SK-N-MC (cell line): ENCODE data around the gene CACNA1H.

Experiments used
- EZH2 ChIP-seq: fragments of 200-600 bp; sonication (generic); IDR thresholded peaks from one replicate; pipeline ENCODE4 v1.6.1; 2017; ENCODE audit warnings: antibody characterized with exemption
- FOXP2 ChIP-seq: optimal IDR thresholded peaks from 2 replicates; pipeline ENCODE3; 2011; ENCODE audit warnings: mild to moderate bottlenecking, moderate library complexity; ENCODE audit not compliant: insufficient read depth; ENCODE audit errors: extremely low read length, control extremely low read depth
- POLR2AphosphoS5 ChIP-seq: IDR thresholded peaks from 2 replicates; pipeline ENCODE4 v1.6.1; 2012; ENCODE audit warnings: mild to moderate bottlenecking, low read depth, low read length, borderline replicate concordance

DNA sequence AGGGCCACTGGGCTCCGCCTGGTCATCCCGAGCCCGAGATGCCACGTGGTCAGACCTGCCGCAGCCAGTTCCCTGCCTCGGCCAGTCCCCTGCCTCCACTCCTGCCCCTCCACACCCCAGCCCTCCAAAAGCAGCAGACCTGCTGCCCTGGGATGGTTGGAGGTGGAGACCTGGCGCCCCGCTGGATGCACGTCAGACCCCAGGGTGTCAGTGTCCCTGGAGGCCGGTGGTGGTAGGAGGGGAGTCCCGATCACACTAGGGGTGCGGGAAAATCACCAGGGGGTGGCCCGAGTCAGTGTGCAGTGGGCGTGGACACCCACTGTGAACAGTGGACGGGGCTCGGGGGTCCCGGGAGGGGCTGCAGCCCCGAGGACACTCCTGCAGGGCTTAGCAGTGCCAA, 45.3 kb downstream of the CACNA1H start:
- TF ChIP-seq EZH2 (no peak), FOXP2 (no peak), POLR2AphosphoS5 (no peak)
